HCT116 (cell line): Measurements from ENCODE around the gene MITD1. TPM values are rescaled to one million over a fixed set of nuclear protein-coding genes. Genes with fewer than 3 reads are reported as not detected.

Experiments used
- ATAC-seq: fragments of 200-7000 bp; cut with Tn5 transposase; 2 replicates; pipeline ENCODE4 v1.9.1; 2020; ENCODE audit warnings: mild to moderate bottlenecking, moderate library complexity
- BruUV-seq: library from RNA; stranded (reverse); fragments of 400-500 nt; replicated peaks from 2 replicates; lab custom pipeline; 2021; lab: Mats Ljungman, UMichigan
- CTCF ChIA-PET: fragments of 300-600 bp; sonication (Branson Sonifier 250); formaldehyde crosslinking; loops from one replicate; lab custom pipeline; 2021; ENCODE audit warnings: antibody characterized with exemption; lab: Charles Lee
- POLR2A ChIA-PET: fragments of 300-600, 350-600 bp; sonication (Branson Sonifier 250); formaldehyde crosslinking; loops from one replicate; lab custom pipeline; 2021; ENCODE audit warnings: antibody characterized with exemption; lab: Charles Lee
- RAD21 ChIA-PET, 2 experiments: fragments of 300-600 bp; sonication (Branson Sonifier 250); formaldehyde crosslinking; loops; one replicate each; lab custom pipeline; 2023; ENCODE audit warnings: low total read pairs in 2 of 2; ENCODE audit not compliant: uncharacterized antibody in 2 of 2, unreplicated experiment in 2 of 2, low non-redundant PET in 1 of 2; lab: Charles Lee
- DNase-seq: peaks from one replicate; pipeline ENCODE4 v3.0.0-alpha.2; 2010; ENCODE audit warnings: low read depth, low spot score
- H2AFZ ChIP-seq: fragments of 200-600 bp; shearing (Covaris generic), sonication (generic); 2 replicates; pipeline ENCODE4 v1.6.1; 2017; ENCODE audit warnings: low read depth, mixed run types, mixed read lengths, antibody characterized with exemption, low read length; ENCODE audit not compliant: poor library complexity, severe bottlenecking
- H3K27ac ChIP-seq: 2 replicates; pipeline ENCODE4 v1.5.1; 2012; ENCODE audit warnings: low read depth, low read length
- H3K27me3 ChIP-seq: fragments of 200-600 bp; sonication (generic); 2 replicates; pipeline ENCODE4 v1.6.1; 2016; ENCODE audit warnings: mixed run types, low read length, mixed read lengths; ENCODE audit not compliant: insufficient read depth
- H3K36me3 ChIP-seq, 2 experiments: fragments of 200-500 bp in 1 of 2; fragments of 200-600 bp in 1 of 2; sonication (Bioruptor generic) in 1 of 2; sonication (generic) in 1 of 2; 2 replicates each; pipeline versions ENCODE4 v1.5.1 to v1.6.1; 2014 to 2016; ENCODE audit warnings: low read length in 2 of 2, inconsistent platforms in 1 of 2, mixed read lengths in 1 of 2, mixed run types in 1 of 2; ENCODE audit not compliant: insufficient read depth in 2 of 2, control insufficient read depth in 1 of 2
- H3K4me1 ChIP-seq, 2 experiments: fragments of 200-600 bp in 1 of 2; sonication (generic) in 1 of 2; 2 replicates each; pipeline versions ENCODE4 v1.5.1 to v1.6.1; 2012 to 2017; ENCODE audit warnings: low read length in 2 of 2, inconsistent platforms in 1 of 2, mild to moderate bottlenecking in 1 of 2, mixed read lengths in 1 of 2, mixed run types in 1 of 2, moderate library complexity in 1 of 2; ENCODE audit not compliant: insufficient read depth in 2 of 2, control insufficient read depth in 1 of 2
- H3K4me2 ChIP-seq: fragments of 200-600 bp; sonication (generic); 2 replicates; pipeline ENCODE4 v1.6.1; 2017; ENCODE audit warnings: mixed run types, low read length, mixed read lengths
- H3K4me3 ChIP-seq, 2 experiments: fragments of 200-600 bp in 1 of 2; sonication (generic) in 1 of 2; replicated peaks in 1 of 2; 2 replicates each; pipeline ENCODE4 v1.5.1; 2011 to 2016; ENCODE audit warnings: low read length in 2 of 2, control low read depth in 1 of 2, low read depth in 1 of 2, mild to moderate bottlenecking in 1 of 2, mixed read lengths in 1 of 2, mixed run types in 1 of 2
- H3K79me2 ChIP-seq: fragments of 200-600 bp; sonication (generic); 2 replicates; pipeline ENCODE4 v1.6.1; 2017; ENCODE audit warnings: mild to moderate bottlenecking, mixed run types, low read length, moderate library complexity, mixed read lengths; ENCODE audit not compliant: insufficient read depth
- H3K9ac ChIP-seq: fragments of 200-600 bp; sonication (generic); 2 replicates; pipeline ENCODE4 v1.6.1; 2016; ENCODE audit warnings: low read length, mixed read lengths
- H3K9me2 ChIP-seq: fragments of 200-600 bp; sonication (generic), shearing (Covaris generic); 2 replicates; pipeline ENCODE4 v1.6.1; 2017; ENCODE audit warnings: mixed run types, mild to moderate bottlenecking, moderate library complexity; ENCODE audit not compliant: insufficient read depth
- H3K9me3 ChIP-seq, 2 experiments: fragments of 200-500 bp in 1 of 2; fragments of 200-600 bp in 1 of 2; sonication (Bioruptor generic) in 1 of 2; sonication (generic) in 1 of 2; 2 replicates each; pipeline ENCODE4 v1.6.1; 2014 to 2017; ENCODE audit warnings: low read length in 2 of 2, mixed read lengths in 2 of 2, inconsistent platforms in 1 of 2, low read depth in 1 of 2, mild to moderate bottlenecking in 1 of 2, mixed run types in 1 of 2, moderate library complexity in 1 of 2; ENCODE audit not compliant: control insufficient read depth in 1 of 2, insufficient read depth in 1 of 2
- H4K20me1 ChIP-seq: fragments of 200-600 bp; sonication (generic), shearing (Covaris generic); 2 replicates; pipeline ENCODE4 v1.6.1; 2017; ENCODE audit warnings: mixed run types, mild to moderate bottlenecking, moderate library complexity; ENCODE audit not compliant: insufficient read depth
- CBX3 ChIP-seq: IDR thresholded peaks from 2 replicates; pipeline ENCODE4 v1.6.1; 2012; ENCODE audit warnings: low read depth
- EZH2 ChIP-seq: fragments of 200-600 bp; sonication (generic); IDR thresholded peaks from 2 replicates; pipeline ENCODE4 v1.6.1; 2017; ENCODE audit warnings: antibody characterized with exemption, mixed run types
- POLR2AphosphoS5 ChIP-seq: IDR thresholded peaks from 2 replicates; pipeline ENCODE4 v1.6.1; 2011; ENCODE audit warnings: mild to moderate bottlenecking, low read depth, low read length, moderate library complexity
- RAD21 ChIP-seq: IDR thresholded peaks from 2 replicates; pipeline ENCODE4 v1.6.1; 2012; ENCODE audit warnings: low read depth, mild to moderate bottlenecking
- SRF ChIP-seq: IDR thresholded peaks from 2 replicates; pipeline ENCODE4 v1.6.1; 2012; ENCODE audit warnings: low read depth
- TCF7L2 ChIP-seq: IDR thresholded peaks from 2 replicates; pipeline ENCODE4 v1.7.0; 2011; ENCODE audit warnings: borderline replicate concordance, inconsistent platforms; ENCODE audit not compliant: insufficient read depth, insufficient read length; ENCODE audit errors: extremely low read depth
- YY1 ChIP-seq: IDR thresholded peaks from 2 replicates; pipeline ENCODE4 v1.6.1; 2011; ENCODE audit warnings: low read length, low read depth, moderate library complexity, mild to moderate bottlenecking; ENCODE audit not compliant: insufficient replicate concordance; ENCODE audit errors: extremely low read depth
- ZBTB33 ChIP-seq: IDR thresholded peaks from 2 replicates; pipeline ENCODE4 v1.6.1; 2011; ENCODE audit warnings: mild to moderate bottlenecking, low read length, moderate library complexity; ENCODE audit not compliant: insufficient replicate concordance; ENCODE audit errors: extremely low read depth
- intact Hi-C: fragments of 100-400 bp; cut with micrococcal nuclease; formaldehyde crosslinking; loops from 2 replicates; pipeline ENCODE4 v1.10.0; 2022
- total RNA-seq: library from RNA; stranded (reverse); gene quantifications from one replicate; pipeline ENCODE4 v1.2.1, GENCODE V29; 2021; ENCODE audit not compliant: unreplicated experiment

Gene MITD1
- total RNA-seq, 1 experiment from 2014 or later, result 20.7 TPM

GRCh38 chr2:99217929-99218501 lies 37.2 kb upstream of the MITD1 start (continued):
- TF ChIP-seq POLR2AphosphoS5 (no peak), EZH2 (no peak), CBX3 (no peak), RAD21 (no peak)
- TF ChIP-seq, all 23 proteins: peak for 0

- TF ChIP-seq ZBTB33 (no peak), SRF (no peak)
- BruUV-seq, result no TSS peak
- intact Hi-C loops, result no loop called here
Observed at GRCh38 chr2:99216096-99216495, 35.2 kb upstream of the MITD1 start.

GRCh38 chr2:99205491-99205890 lies 24.6 kb upstream of the MITD1 start:
- ATAC-seq, result no peak
- no peak for DNase-seq

More at GRCh38 chr2:99216096-99216495, 35.2 kb upstream of the MITD1 start:
- H3K9me3 ChIP-seq, result no peaks in the 10 kb centered on the region
- no peak overlapping the region for H2AFZ ChIP-seq
- CTCF ChIA-PET, result no interaction called here
- H3K79me2 ChIP-seq, result no peaks in the 10 kb centered on the region
- DNase-seq (no peak), ATAC-seq (no peak)
- H3K4me3 ChIP-seq, result no peak overlapping the region
- no peaks in the 10 kb centered on the region for H3K36me3 ChIP-seq
- no peak overlapping the region for H3K4me2 ChIP-seq
- no peaks in the 10 kb centered on the region for H4K20me1 ChIP-seq
- H3K9me2 ChIP-seq, result no peaks in the 10 kb centered on the region
- POLR2A ChIA-PET, result no interaction called here
- H3K9ac ChIP-seq, result no peak overlapping the region
- H3K4me1 ChIP-seq, result no peaks in the 10 kb centered on the region
- H3K27me3 ChIP-seq, result no peaks in the 10 kb centered on the region
- no peak overlapping the region for H3K27ac ChIP-seq
- RAD21 ChIA-PET, result no interaction called here

More at GRCh38 chr2:99205491-99205890, 24.6 kb upstream of the MITD1 start:
- no peaks in the 10 kb centered on the region for H3K4me1 ChIP-seq
- POLR2A ChIA-PET, result no interaction called here
- H3K4me3 ChIP-seq, result no peak overlapping the region
- TF ChIP-seq YY1 (no peak), TCF7L2 (peak; percentile 35)
- no peaks in the 10 kb centered on the region for H3K9me2 ChIP-seq
- H3K79me2 ChIP-seq, result no peaks in the 10 kb centered on the region
- H3K9me3 ChIP-seq, result no peaks in the 10 kb centered on the region
- H3K27ac ChIP-seq, result no peak overlapping the region
- intact Hi-C loops, result no loop called here
- no peaks in the 10 kb centered on the region for H4K20me1 ChIP-seq
- BruUV-seq, result no TSS peak
- no peak overlapping the region for H2AFZ ChIP-seq
- no peaks in the 10 kb centered on the region; a peak in 1 of 4 replicates for H3K36me3 ChIP-seq
- no peak overlapping the region for H3K4me2 ChIP-seq
- CTCF ChIA-PET, result no interaction called here
- H3K27me3 ChIP-seq, result no peaks in the 10 kb centered on the region
- no peak overlapping the region for H3K9ac ChIP-seq
- RAD21 ChIA-PET, result no interaction called here
